ENCODE measurements around the gene G0S2.

Gene G0S2

DNA sequence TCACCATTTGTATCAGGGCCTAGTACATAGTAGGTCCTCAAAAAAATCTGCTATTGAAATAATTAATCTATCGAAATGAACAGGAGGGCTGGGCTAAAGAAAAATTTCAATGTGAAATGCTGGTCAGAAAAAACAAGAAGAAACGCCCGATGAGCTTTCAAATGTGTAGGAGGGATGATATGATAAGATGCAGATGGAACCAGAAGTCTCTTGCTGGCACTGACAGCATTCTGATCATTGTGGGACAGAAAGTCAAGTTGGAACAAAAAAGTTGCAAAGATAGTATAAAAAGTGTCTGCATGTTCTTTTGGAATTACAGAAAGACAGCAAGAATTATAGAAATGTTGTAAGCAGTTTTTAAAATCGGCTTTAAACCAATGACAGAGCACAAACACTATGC is 11.1 kb downstream of the G0S2 start:
- H3K4me2 ChIP-seq (ENCODE audit: low read length): no peak overlapping the region
- H3K27me3 ChIP-seq (ENCODE audit: control insufficient read depth, insufficient read depth, low read length): no peaks in the 10 kb centered on the region
- H3K9me3 ChIP-seq (ENCODE audit: control insufficient read depth, low read length): no peaks in the 10 kb centered on the region
- no peak overlapping the region for H3K27ac ChIP-seq
- H3K4me1 ChIP-seq: no peaks in the 10 kb centered on the region
- no peak overlapping the region for H3K4me3 ChIP-seq (ENCODE audit: low read depth, low read length)
- TF ChIP-seq, protein P1, sequence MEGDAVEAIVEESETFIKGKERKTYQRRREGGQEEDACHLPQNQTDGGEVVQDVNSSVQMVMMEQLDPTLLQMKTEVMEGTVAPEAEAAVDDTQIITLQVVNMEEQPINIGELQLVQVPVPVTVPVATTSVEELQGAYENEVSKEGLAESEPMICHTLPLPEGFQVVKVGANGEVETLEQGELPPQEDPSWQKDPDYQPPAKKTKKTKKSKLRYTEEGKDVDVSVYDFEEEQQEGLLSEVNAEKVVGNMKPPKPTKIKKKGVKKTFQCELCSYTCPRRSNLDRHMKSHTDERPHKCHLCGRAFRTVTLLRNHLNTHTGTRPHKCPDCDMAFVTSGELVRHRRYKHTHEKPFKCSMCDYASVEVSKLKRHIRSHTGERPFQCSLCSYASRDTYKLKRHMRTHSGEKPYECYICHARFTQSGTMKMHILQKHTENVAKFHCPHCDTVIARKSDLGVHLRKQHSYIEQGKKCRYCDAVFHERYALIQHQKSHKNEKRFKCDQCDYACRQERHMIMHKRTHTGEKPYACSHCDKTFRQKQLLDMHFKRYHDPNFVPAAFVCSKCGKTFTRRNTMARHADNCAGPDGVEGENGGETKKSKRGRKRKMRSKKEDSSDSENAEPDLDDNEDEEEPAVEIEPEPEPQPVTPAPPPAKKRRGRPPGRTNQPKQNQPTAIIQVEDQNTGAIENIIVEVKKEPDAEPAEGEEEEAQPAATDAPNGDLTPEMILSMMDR (IDR thresholded peaks at IDR 0.05): no peak
- H2AFZ ChIP-seq: no peak overlapping the region
- no peak overlapping the region for H3K9ac ChIP-seq
- H3K36me3 ChIP-seq (ENCODE audit: control insufficient read depth, insufficient read depth, low read length): no peaks in the 10 kb centered on the region
- no peaks in the 10 kb centered on the region for H3K79me2 ChIP-seq

- Histone ChIP-seq H3K27ac (no peak overlapping the region), H3K9me3 (ENCODE audit: control insufficient read depth, low read length) (no peaks in the 10 kb centered on the region), H3K9ac (no peak overlapping the region), H3K27me3 (ENCODE audit: control insufficient read depth, insufficient read depth, low read length) (no peaks in the 10 kb centered on the region), H3K4me3 (ENCODE audit: low read depth, low read length) (no peak overlapping the region), H3K79me2 (no peaks in the 10 kb centered on the region), H3K4me1 (no peaks in the 10 kb centered on the region), H3K4me2 (ENCODE audit: low read length) (no peak overlapping the region), H3K36me3 (ENCODE audit: control insufficient read depth, insufficient read depth, low read length) (no peaks in the 10 kb centered on the region), H2AFZ (no peak overlapping the region)
- TF ChIP-seq, protein P1 (IDR thresholded peaks at IDR 0.05): no peak
Measured at GRCh38 chr1:209688746-209689234, 13.6 kb downstream of the G0S2 start.

GRCh38 chr1:209689477-209689876 is 14.3 kb downstream of the G0S2 start:
- Histone ChIP-seq H3K9ac (no peak overlapping the region), H3K79me2 (no peaks in the 10 kb centered on the region), H3K4me1 (no peaks in the 10 kb centered on the region), H2AFZ (no peak overlapping the region), H3K27me3 (ENCODE audit: control insufficient read depth, insufficient read depth, low read length) (no peaks in the 10 kb centered on the region), H3K4me3 (ENCODE audit: low read depth, low read length) (no peak overlapping the region), H3K4me2 (ENCODE audit: low read length) (no peak overlapping the region), H3K36me3 (ENCODE audit: control insufficient read depth, insufficient read depth, low read length) (no peaks in the 10 kb centered on the region), H3K9me3 (ENCODE audit: control insufficient read depth, low read length) (no peaks in the 10 kb centered on the region), H3K27ac (no peak overlapping the region)
- TF ChIP-seq, protein P1 (IDR thresholded peaks at IDR 0.05): no peak

GRCh38 chr1:209691237-209691636 is 16.0 kb downstream of the G0S2 start:
- H3K27me3 ChIP-seq (ENCODE audit: control insufficient read depth, insufficient read depth, low read length): no peaks in the 10 kb centered on the region
- no peaks in the 10 kb centered on the region for H3K79me2 ChIP-seq
- H2AFZ ChIP-seq: no peak overlapping the region
- H3K9me3 ChIP-seq (ENCODE audit: control insufficient read depth, low read length): no peaks in the 10 kb centered on the region
- no peaks in the 10 kb centered on the region for H3K4me1 ChIP-seq
- H3K4me3 ChIP-seq (ENCODE audit: low read depth, low read length): no peak overlapping the region
- no peak overlapping the region for H3K27ac ChIP-seq
- H3K4me2 ChIP-seq (ENCODE audit: low read length): no peak overlapping the region
- no peaks in the 10 kb centered on the region for H3K36me3 ChIP-seq (ENCODE audit: control insufficient read depth, insufficient read depth, low read length)
- TF ChIP-seq, protein P1 (IDR thresholded peaks at IDR 0.05): no peak
- no peak overlapping the region for H3K9ac ChIP-seq

GRCh38 chr1:209692296-209692695 is 17.1 kb downstream of the G0S2 start:
- TF ChIP-seq, protein P1 (IDR thresholded peaks at IDR 0.05): no peak
- H3K9me3 ChIP-seq (ENCODE audit: control insufficient read depth, low read length): no peaks in the 10 kb centered on the region
- no peaks in the 10 kb centered on the region for H3K79me2 ChIP-seq
- no peak overlapping the region for H3K27ac ChIP-seq
- H3K9ac ChIP-seq: no peak overlapping the region
- no peak overlapping the region for H3K4me3 ChIP-seq (ENCODE audit: low read depth, low read length)
- H3K27me3 ChIP-seq (ENCODE audit: control insufficient read depth, insufficient read depth, low read length): no peaks in the 10 kb centered on the region
- H3K4me2 ChIP-seq (ENCODE audit: low read length): no peak overlapping the region
- no peaks in the 10 kb centered on the region for H3K36me3 ChIP-seq (ENCODE audit: control insufficient read depth, insufficient read depth, low read length)
- H3K4me1 ChIP-seq: no peaks in the 10 kb centered on the region
- no peak overlapping the region for H2AFZ ChIP-seq
